Memory B cell (primary cell): ENCODE measurements around the gene ZNF804A.

ENCODE experiments used
- ATAC-seq: fragments of 150-1000 bp; cut with Tn5 transposase; 2 replicates; pipeline ENCODE4 v1.10.0; 2021; ENCODE audit warnings: low read depth, mild to moderate bottlenecking, moderate library complexity
- DNase-seq, 2 donors: peaks; one replicate each; pipeline ENCODE4 v3.0.0; 2022; ENCODE audit warnings: low spot score in 2 of 2
- H3K27ac Mint-ChIP-seq: one replicate; pipeline ENCODE4 v1.8.0; 2022; ENCODE audit warnings: mild to moderate bottlenecking, moderate library complexity, mixed read lengths
- H3K27me3 Mint-ChIP-seq: one replicate; pipeline ENCODE4 v1.8.0; 2022; ENCODE audit warnings: mixed read lengths
- H3K36me3 Mint-ChIP-seq: one replicate; pipeline ENCODE4 v1.8.0; 2022; ENCODE audit warnings: mild to moderate bottlenecking, mixed read lengths
- H3K4me1 Mint-ChIP-seq: one replicate; pipeline ENCODE4 v1.8.0; 2022; ENCODE audit warnings: mixed read lengths
- H3K4me3 Mint-ChIP-seq: one replicate; pipeline ENCODE4 v1.8.0; 2022; ENCODE audit warnings: mild to moderate bottlenecking, moderate library complexity, mixed read lengths
- H3K9me3 Mint-ChIP-seq: one replicate; pipeline ENCODE4 v1.8.0; 2022; ENCODE audit warnings: mixed read lengths

Gene ZNF804A

DNA sequence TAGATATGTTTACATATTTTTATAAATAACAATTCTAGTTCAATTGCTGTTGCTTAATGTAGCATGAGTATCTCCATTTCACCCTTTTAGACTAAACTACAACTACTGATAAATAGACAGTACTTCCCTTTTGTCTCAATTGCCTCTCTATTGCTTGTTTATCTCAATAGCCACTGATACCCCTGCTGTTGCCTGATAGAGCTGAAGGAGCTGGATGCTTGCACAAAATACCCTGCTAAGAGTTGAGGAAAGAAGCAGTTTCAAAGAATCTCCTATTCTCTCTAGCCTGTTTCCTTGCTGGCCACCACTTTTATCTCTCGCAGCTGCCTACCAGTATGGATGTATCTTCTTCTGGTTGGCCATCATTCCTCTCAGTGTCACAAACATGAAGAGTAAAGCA, 16.9 kb upstream of the ZNF804A start:
- ATAC-seq: no peak
- no peak overlapping the region for H3K27ac Mint-ChIP-seq

DNA sequence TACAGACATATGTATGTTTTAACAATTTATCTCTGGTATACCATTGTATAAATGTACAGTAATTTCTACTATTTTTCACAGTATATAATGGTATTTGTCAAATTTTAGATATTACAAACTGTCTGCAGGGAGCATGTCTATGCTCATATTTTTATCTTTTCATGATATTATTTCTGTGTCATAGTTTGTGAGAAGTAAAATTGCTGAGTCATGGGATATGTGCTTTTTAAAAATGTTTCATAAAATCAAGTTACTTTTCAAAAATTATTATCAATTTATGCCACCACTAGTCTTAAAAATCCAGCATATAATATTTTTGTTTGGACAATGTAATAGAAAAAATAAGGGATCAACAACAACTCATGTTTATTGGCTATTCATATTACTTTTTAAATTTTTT, 9.1 kb upstream of the ZNF804A start:
- ATAC-seq (no peak), DNase-seq (no peak)
- no peaks in the 10 kb centered on the region for H3K27me3 Mint-ChIP-seq
- H3K36me3 Mint-ChIP-seq: no peaks in the 10 kb centered on the region
- H3K4me3 Mint-ChIP-seq: no peak overlapping the region
- H3K4me1 Mint-ChIP-seq: no peaks in the 10 kb centered on the region
- peaks cover 2% of the 10 kb centered on the region for H3K9me3 Mint-ChIP-seq
- H3K27ac Mint-ChIP-seq: no peak overlapping the region

More for the DNA sequence above, 16.9 kb upstream of the ZNF804A start:
- no peaks in the 10 kb centered on the region for H3K27me3 Mint-ChIP-seq
- no peak for DNase-seq
- H3K36me3 Mint-ChIP-seq: no peaks in the 10 kb centered on the region
- peaks cover 2% of the 10 kb centered on the region for H3K9me3 Mint-ChIP-seq
- no peaks in the 10 kb centered on the region for H3K4me1 Mint-ChIP-seq
- no peak overlapping the region for H3K4me3 Mint-ChIP-seq

DNA sequence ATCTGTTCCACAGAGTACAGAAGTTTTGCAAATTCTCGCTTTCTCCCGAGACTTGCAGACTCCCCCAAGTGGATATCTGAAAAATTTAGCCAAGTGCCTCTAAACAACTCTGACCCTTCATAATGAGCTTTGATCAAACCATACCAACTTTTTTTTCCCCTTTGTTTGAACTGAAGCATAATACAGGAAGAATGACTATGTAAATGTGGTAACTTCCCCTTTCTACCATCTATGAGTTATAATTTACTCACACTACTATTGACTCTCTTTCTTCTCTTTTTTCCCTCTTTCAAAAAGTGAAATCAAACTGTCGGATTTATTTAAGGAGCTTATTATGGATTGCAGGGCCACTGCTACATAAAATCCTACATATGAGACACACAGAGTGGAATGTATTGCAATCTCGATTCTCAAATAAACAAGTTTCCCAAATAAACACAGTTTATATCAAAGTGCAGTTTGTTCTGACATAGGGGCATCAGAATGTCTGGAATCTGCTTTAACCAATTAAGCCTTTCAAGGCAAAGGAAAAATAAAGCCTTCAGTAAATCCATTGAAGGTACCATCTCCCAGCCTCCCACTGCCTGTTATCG, 1.4 kb upstream of the ZNF804A start:
- H3K36me3 Mint-ChIP-seq: peaks cover 3% of the 10 kb centered on the region
- no peak for DNase-seq
- H3K27ac Mint-ChIP-seq: peak overlapping the region; percentile 36
- H3K9me3 Mint-ChIP-seq: peaks cover 2% of the 10 kb centered on the region
- ATAC-seq: peak; percentile 32
- peaks cover 13% of the 10 kb centered on the region for H3K27me3 Mint-ChIP-seq
- peak overlapping the region; percentile 86 for H3K4me3 Mint-ChIP-seq
- peaks cover 13% of the 10 kb centered on the region for H3K4me1 Mint-ChIP-seq

DNA sequence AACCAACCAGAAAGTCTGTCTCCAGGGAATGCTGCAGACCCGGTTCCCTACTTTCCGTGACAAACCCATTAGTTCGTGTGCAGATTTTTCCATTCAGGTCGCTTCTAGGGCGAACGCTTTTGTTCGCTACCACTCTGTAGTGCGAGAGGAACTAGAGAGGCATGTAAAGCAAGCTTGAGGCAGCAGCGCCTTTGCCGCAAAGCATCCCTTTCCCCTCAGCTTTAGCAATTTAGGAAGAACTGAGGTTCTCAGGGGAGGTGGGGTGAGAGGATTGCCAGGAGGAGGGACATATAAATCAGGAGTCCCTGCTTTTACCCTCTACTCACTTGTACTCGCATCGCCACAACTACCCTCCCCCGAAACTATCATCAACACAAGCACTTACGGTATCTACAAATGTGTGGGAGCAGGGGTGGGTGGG, 748 bp upstream of the ZNF804A start:
- Mint-ChIP-seq H3K4me1 (peaks cover 13% of the 10 kb centered on the region), H3K4me3 (peak overlapping the region; percentile 86), H3K27me3 (peaks cover 13% of the 10 kb centered on the region), H3K36me3 (peaks cover 3% of the 10 kb centered on the region), H3K9me3 (peaks cover 2% of the 10 kb centered on the region), H3K27ac (peak overlapping the region; percentile 36)
- peak; percentile 33 for ATAC-seq
- peak in 1 of 2 donors; percentile 16 for DNase-seq

DNA sequence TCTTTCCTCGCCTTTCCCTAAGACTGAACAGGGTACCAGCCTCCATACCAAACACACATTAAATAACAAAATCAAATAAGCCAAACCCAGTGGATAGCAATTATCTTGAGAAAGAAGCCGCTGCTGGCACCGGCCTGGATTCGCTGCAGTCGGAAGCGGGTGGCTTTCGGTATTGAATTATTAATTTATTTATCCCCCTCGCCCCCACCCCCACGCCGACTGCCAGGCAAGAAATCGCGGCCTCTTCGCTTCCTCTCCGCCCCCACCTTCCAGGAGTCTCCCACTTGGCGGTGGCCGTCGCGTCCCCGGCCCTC, 370 bp upstream of the ZNF804A start:
- H3K4me1 Mint-ChIP-seq: peaks cover 13% of the 10 kb centered on the region
- H3K27ac Mint-ChIP-seq: peak overlapping the region; percentile 36
- H3K4me3 Mint-ChIP-seq: peak overlapping the region; percentile 86
- H3K36me3 Mint-ChIP-seq: peaks cover 3% of the 10 kb centered on the region
- no peak for ATAC-seq
- DNase-seq: no peak
- H3K27me3 Mint-ChIP-seq: peaks cover 13% of the 10 kb centered on the region
- peaks cover 2% of the 10 kb centered on the region for H3K9me3 Mint-ChIP-seq

DNA sequence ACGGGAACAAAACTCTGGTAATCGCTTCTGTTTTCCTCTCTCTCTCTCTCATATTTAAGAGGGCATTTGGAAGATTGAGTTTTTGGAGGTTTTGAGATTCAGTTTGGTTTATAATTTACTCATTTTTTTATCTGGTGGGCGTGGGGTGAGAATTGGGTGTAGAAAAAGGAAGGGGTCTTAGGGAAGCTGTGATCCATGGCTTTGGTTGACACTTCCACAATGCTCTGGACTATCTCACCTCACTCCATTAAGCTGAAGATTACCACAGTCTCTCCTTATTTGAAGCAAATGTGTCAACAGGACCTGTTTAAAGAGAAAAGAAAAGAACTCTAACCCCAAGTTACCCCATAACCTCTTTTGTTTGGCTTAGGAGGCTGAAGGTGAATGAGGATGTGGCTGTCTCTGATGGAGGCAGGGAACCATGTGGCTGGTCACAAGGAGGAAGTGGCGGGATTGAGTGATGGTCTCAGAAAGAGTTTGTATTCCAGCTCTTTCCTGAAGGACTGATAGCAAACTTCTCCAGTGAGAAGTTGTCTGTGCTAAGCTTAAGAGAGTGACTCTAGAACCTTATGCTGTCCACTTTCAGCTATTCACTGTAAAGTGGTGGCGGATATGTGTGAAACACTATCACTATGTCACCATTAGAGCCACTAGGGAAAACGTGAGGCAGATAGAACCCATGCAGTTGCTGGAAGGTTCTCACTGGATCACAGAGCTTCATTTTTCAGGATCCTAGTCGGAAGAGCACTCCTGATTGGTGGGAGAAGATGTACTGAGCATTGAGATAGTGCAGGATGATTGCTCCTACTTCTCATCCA, 934 bp downstream of the ZNF804A start:
- peaks cover 2% of the 10 kb centered on the region for H3K9me3 Mint-ChIP-seq
- ATAC-seq (no peak), DNase-seq (peak in 1 of 2 donors; percentile 6)
- H3K4me3 Mint-ChIP-seq: peak overlapping the region; percentile 86
- peak overlapping the region; percentile 36 for H3K27ac Mint-ChIP-seq
- H3K27me3 Mint-ChIP-seq: peaks cover 13% of the 10 kb centered on the region
- peaks cover 3% of the 10 kb centered on the region for H3K36me3 Mint-ChIP-seq
- H3K4me1 Mint-ChIP-seq: peaks cover 13% of the 10 kb centered on the region

DNA sequence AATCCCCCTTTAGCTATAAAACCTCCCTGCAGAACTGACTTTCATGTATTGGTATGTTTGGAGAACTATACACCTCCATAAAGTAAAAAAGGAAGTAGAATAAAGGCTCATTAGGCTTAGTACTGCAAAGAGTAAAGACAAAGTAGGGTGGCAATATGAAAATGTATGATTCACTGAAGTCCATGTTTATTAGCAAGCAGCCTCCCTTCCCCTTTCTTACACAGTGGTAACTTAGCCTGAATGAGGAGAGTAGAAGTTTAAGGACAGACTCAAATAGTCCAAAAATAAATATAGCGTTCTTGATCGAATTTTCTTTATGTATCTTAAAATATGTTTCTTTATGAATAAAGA, 1.5 kb downstream of the ZNF804A start:
- Mint-ChIP-seq H3K27me3 (peaks cover 13% of the 10 kb centered on the region), H3K4me1 (peaks cover 13% of the 10 kb centered on the region)

DNA sequence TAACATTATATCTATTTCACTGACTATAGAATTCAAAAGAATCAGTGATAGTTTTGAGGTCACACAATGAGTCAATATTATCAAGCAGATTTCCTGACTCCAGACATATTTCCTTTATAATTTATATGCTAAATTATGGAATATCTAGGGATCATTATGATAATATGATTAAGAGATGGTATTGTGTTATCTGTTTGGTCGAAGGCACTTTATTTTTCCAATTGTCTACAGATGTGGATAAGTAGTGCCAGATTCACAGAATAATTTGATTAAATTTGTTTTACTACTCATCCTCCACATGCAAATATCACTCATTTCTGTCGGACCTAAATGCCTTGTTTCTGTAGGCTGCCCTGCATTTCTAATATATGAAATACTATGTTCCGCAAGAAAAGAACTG, 4.4 kb downstream of the ZNF804A start:
- no peaks in the 10 kb centered on the region for H3K36me3 Mint-ChIP-seq
- DNase-seq (no peak), ATAC-seq (no peak)
- H3K9me3 Mint-ChIP-seq: no peaks in the 10 kb centered on the region
- peaks cover 8% of the 10 kb centered on the region for H3K4me1 Mint-ChIP-seq
- no peak overlapping the region for H3K27ac Mint-ChIP-seq
- no peak overlapping the region for H3K4me3 Mint-ChIP-seq
- peaks cover 4% of the 10 kb centered on the region for H3K27me3 Mint-ChIP-seq

More for the DNA sequence above, 1.5 kb downstream of the ZNF804A start:
- H3K27ac Mint-ChIP-seq: peak overlapping the region; percentile 36
- peaks cover 2% of the 10 kb centered on the region for H3K9me3 Mint-ChIP-seq
- H3K4me3 Mint-ChIP-seq: peak overlapping the region; percentile 86
- ATAC-seq: no peak
- peaks cover 3% of the 10 kb centered on the region for H3K36me3 Mint-ChIP-seq
- no peak for DNase-seq

DNA sequence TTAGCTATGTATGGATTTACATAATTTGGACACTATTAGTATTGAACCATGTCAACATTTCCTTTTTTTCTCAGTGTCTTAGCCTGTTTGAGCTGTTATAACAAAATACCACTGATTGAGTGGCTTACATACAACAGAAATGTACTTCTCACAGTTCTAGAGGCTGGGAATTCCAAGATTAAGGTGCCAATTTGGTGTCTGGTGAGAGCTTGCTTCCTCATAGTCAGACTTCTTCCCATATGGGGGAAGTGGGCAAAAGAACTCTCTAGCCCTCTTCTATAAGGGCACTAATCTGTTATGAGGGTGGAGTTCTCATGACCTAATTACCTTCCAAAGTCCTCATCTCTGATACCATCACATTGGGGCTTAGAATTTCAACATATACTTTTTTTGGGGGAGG, 12.6 kb downstream of the ZNF804A start:
- no peak overlapping the region for H3K4me3 Mint-ChIP-seq
- no peaks in the 10 kb centered on the region for H3K36me3 Mint-ChIP-seq
- H3K27ac Mint-ChIP-seq: no peak overlapping the region
- no peaks in the 10 kb centered on the region for H3K4me1 Mint-ChIP-seq
- H3K9me3 Mint-ChIP-seq: peaks cover 1% of the 10 kb centered on the region
- no peak for ATAC-seq
- no peak for DNase-seq
- no peaks in the 10 kb centered on the region for H3K27me3 Mint-ChIP-seq

DNA sequence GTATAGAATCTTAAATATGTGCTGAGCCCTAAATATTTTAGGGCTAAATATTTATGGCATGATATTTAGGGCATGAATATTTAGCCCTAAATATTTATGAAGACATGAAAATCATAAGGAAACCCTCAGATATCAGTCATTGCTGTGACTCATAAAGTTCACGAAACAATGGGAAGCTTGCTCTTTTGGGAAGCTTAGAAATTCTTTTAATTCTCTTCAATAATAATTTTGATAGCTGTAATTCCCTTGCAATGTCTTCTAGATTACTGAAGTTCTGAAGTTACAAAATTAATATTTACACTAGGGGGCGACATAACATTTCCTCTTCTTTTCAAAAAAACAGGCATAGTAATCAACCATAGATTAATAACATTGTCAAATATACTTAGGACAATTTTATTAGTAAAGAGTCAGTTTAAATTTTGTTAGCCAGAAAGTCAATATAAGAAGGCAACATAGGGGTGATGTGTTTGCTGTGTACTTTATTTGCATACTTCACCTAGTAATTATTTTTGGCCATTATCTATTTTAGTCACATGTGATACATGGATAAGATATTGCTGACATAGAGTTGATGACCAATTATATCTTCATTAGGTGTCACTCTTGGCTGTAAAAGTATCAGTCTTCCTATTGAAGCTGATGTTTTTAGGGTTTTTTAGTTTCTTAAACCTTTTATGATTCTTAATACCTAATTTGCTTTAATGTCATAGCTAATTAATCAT, 13.2 kb downstream of the ZNF804A start:
- Mint-ChIP-seq H3K4me3 (no peak overlapping the region), H3K9me3 (peaks cover 1% of the 10 kb centered on the region), H3K36me3 (no peaks in the 10 kb centered on the region), H3K27me3 (no peaks in the 10 kb centered on the region), H3K4me1 (no peaks in the 10 kb centered on the region), H3K27ac (no peak overlapping the region)
- ATAC-seq (peak; percentile 31), DNase-seq (no peak)

DNA sequence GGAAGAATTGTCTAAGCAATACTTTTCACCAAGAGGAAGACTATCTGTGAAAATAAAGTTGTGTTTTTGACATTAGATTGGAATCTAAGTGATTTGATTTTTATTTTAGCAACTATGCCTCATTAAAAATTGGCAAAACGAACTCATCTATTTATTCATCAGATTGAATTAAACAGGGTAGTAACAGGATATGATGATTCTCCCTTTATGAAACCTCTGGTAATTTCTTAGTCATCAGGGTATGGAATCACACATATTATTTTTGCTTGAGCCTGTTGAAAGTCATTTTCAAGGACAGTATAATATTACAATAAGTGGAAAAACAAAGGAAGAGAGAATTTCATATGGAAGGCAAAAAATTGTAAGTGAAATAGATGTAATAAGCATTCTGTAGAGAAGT, 22.0 kb downstream of the ZNF804A start:
- DNase-seq (no peak), ATAC-seq (no peak)
- Mint-ChIP-seq H3K9me3 (no peaks in the 10 kb centered on the region), H3K27ac (no peak overlapping the region), H3K36me3 (no peaks in the 10 kb centered on the region), H3K4me1 (no peaks in the 10 kb centered on the region), H3K27me3 (no peaks in the 10 kb centered on the region), H3K4me3 (no peak overlapping the region)

DNA sequence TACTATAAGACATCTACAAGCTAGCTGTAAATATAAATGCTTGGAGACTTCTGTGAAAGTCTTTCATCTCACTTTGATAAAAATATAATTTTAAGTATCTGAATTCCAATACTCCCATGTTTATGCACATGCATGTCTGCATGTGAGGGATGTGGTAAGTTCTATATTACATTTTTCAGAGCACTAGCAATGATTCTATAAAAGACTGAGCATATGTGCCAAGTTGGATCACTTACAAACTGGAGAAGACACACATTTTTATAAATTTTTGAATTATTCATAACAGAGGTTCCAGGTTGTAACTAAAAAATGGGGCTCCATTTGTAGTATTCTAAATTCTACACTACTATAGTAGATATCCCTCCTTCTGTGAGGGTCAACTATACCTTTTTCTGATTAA, 26.0 kb downstream of the ZNF804A start:
- no peak for ATAC-seq

DNA sequence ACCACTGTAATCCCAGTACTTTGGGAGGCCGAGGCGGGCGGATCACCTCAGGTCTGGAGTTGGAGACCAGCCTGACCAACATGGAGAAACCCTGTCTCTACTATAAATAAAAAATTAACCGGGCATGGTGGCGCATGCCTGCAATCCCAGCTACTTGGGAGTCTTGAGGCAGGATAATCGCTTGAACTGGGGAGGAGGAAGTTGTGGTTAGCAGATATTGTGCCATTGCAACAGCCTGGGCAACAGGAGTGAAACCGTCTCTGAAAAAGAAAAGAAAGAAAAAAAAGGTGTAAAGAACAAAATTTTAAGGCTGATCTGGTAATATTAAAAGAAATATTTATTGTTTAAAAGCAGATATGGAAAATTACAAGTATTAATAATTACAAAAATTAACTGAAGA, 29.7 kb downstream of the ZNF804A start:
- Mint-ChIP-seq H3K27me3 (no peaks in the 10 kb centered on the region), H3K9me3 (no peaks in the 10 kb centered on the region), H3K4me3 (no peak overlapping the region), H3K4me1 (no peaks in the 10 kb centered on the region), H3K36me3 (no peaks in the 10 kb centered on the region), H3K27ac (no peak overlapping the region)
- DNase-seq (no peak), ATAC-seq (no peak)

More for the DNA sequence above, 26.0 kb downstream of the ZNF804A start:
- Mint-ChIP-seq H3K9me3 (no peaks in the 10 kb centered on the region), H3K27me3 (no peaks in the 10 kb centered on the region), H3K36me3 (no peaks in the 10 kb centered on the region), H3K4me3 (no peak overlapping the region), H3K27ac (no peak overlapping the region), H3K4me1 (no peaks in the 10 kb centered on the region)
- DNase-seq: no peak

DNA sequence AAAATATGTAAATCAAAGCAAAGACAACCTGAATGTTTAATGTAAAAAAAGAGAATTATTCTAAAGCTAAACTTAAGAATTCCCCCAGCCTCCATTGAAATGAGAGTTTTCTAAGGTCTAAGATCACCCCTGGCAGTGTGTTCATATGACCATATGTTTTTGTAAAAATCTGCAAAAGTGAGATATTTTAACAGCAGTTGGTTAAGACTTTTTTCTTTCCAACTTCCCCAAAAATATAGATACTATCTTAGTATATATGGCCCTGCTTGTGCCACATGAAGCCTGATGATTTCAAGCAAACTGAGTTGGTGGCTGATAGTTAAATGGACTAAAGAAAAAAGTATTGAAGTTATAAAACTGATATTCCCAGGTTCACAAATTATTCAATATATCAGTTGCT, 35.4 kb downstream of the ZNF804A start:
- H3K27me3 Mint-ChIP-seq: no peaks in the 10 kb centered on the region
- H3K36me3 Mint-ChIP-seq: no peaks in the 10 kb centered on the region
- ATAC-seq: no peak
- no peak overlapping the region for H3K4me3 Mint-ChIP-seq
- peaks cover 3% of the 10 kb centered on the region for H3K4me1 Mint-ChIP-seq
- H3K9me3 Mint-ChIP-seq: peaks cover 1% of the 10 kb centered on the region
- H3K27ac Mint-ChIP-seq: no peak overlapping the region
- no peak for DNase-seq
